ENCODE results near the gene LCAT.

The LCAT gene

GRCh38 chr16:67988675-67989074, 44.8 kb upstream of the LCAT start:
- Histone ChIP-seq H3K9me3 (no peaks in the 10 kb centered on the region), H3K27me3 (no peaks in the 10 kb centered on the region), H3K4me3 (ENCODE audit: low read depth, low read length) (no peak overlapping the region), H3K4me1 (no peaks in the 10 kb centered on the region), H3K36me3 (no peaks in the 10 kb centered on the region)
- TF ChIP-seq, protein P1, sequence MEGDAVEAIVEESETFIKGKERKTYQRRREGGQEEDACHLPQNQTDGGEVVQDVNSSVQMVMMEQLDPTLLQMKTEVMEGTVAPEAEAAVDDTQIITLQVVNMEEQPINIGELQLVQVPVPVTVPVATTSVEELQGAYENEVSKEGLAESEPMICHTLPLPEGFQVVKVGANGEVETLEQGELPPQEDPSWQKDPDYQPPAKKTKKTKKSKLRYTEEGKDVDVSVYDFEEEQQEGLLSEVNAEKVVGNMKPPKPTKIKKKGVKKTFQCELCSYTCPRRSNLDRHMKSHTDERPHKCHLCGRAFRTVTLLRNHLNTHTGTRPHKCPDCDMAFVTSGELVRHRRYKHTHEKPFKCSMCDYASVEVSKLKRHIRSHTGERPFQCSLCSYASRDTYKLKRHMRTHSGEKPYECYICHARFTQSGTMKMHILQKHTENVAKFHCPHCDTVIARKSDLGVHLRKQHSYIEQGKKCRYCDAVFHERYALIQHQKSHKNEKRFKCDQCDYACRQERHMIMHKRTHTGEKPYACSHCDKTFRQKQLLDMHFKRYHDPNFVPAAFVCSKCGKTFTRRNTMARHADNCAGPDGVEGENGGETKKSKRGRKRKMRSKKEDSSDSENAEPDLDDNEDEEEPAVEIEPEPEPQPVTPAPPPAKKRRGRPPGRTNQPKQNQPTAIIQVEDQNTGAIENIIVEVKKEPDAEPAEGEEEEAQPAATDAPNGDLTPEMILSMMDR (IDR thresholded peaks at IDR 0.05; ENCODE audit: low read depth, low read length) = no peak
- DNase-seq = no peak

DNA sequence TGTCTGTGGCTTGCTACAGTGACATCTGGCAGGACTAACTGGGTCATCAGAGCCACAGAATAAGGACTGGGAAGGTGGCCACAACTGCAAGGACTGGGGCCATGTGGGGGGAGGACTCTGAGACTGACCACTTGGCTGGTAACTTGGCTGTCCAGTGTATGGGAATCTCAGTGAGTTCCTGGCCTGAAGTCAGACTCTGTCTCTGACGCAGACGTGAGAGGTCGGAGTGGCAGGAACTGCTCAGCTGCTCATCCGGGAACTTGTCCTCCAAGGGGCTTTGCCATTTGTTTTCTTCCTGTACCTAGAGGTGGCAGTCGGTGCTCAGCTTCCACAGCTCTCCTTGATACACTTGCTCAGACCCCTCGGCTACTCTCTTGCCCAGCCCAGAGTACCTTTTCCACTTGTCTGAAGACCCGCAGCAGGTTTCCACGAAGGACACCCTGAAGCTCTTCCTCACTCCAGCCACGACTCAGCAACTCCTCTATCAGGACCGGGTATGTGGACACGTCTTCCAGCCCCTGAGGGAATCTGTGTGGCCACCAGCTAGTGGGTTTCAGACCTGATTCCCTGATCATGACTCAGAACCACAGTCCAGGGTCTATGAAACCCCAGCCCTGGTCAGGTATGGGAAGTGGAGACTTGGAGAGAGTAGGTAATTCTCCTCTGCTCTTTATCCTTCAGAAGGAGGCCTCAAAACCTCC, 43.7 kb upstream of the LCAT start:
- Histone ChIP-seq H3K4me3 (ENCODE audit: low read depth, low read length) (no peak overlapping the region), H3K27me3 (no peaks in the 10 kb centered on the region), H3K4me1 (no peaks in the 10 kb centered on the region), H3K9me3 (no peaks in the 10 kb centered on the region), H3K36me3 (no peaks in the 10 kb centered on the region)
- TF ChIP-seq, protein P1 (IDR thresholded peaks at IDR 0.05; ENCODE audit: low read depth, low read length) = no peak
- DNase-seq = no peak

- Histone ChIP-seq H3K4me3 (ENCODE audit: low read depth, low read length) (no peak overlapping the region), H3K9me3 (no peaks in the 10 kb centered on the region), H3K36me3 (no peaks in the 10 kb centered on the region), H3K27me3 (no peaks in the 10 kb centered on the region), H3K4me1 (no peaks in the 10 kb centered on the region)
- TF ChIP-seq, protein P1 (IDR thresholded peaks at IDR 0.05; ENCODE audit: low read depth, low read length) = no peak
- no peak for DNase-seq
Measured at GRCh38 chr16:67986949-67987348, 43.0 kb upstream of the LCAT start.

DNA sequence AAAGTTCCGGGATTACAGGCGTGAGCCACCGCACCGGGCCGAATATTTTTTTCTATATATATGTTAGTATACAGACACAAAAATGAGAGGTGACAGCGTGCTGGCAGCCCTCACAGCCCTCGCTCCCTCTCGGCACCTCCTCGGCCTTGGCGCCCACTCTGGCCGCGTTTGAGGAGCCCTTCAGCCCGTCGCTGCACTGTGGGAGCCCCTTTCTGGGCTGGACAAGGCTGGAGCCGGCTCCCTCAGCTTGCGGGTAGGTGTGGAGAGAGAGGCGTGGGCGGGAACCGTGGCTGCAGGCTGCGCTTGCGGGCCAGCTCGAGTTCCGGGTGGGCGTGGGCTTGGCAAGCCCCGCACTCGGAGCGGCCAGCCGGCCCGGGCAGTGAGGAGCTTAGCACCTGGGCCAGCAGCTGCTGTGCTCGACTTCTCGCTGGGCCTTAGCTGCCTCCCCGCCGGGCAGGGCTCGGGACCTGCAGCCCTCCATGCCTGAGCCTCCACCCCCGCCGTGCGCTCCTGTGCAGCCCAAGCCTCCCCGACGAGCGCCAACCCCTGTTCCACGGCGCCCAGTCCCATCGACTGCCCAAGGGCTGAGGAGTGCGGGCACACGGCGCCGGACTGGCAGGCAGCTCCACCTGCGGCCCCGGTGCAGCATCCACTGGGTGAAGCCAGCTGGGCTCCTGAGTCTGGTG, 38.2 kb upstream of the LCAT start:
- no peaks in the 10 kb centered on the region for H3K27me3 ChIP-seq
- no peaks in the 10 kb centered on the region for H3K4me1 ChIP-seq
- no peaks in the 10 kb centered on the region for H3K9me3 ChIP-seq
- no peak for DNase-seq
- TF ChIP-seq, protein P1 (IDR thresholded peaks at IDR 0.05; ENCODE audit: low read depth, low read length) = no peak
- no peaks in the 10 kb centered on the region for H3K36me3 ChIP-seq
- H3K4me3 ChIP-seq (ENCODE audit: low read depth, low read length) = no peak overlapping the region

DNA sequence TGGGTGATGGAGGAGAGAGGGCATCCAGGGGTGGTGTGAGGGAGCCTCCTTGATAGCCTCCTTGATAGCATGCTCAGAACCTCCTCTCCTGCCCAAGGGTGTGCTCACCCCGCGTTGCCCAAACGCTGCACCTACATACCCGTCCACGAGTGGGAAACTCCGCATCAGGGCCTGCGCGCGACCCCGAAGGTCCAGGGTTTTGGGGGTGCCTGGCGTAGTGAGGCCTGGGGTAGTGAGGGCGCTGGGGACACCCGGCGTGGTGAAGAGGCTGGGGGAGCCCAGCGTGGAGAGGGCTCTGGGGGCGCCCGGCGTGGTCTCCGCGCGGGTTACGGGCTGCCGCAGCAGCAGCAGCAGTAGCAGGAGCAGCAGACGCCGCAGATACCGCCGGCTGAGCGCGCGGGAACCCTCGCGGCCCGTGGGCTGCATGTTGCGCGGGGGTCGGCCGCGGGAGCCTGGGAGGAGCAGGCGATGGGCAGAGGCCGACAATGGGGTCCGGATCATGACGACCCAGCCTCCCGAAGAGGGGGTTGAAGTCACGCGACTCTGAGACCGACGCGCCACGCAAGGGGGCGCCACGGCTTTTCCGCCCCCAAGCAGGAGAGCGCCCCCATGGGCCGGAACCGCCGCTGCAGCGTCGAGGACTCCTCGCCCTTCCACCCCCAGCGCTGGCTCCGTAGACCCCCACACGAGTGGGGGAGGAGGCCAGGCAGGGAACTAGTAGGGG, 36.2 kb upstream of the LCAT start, which contains the start of gene DPEP3:
Gene DPEP3 (minus strand): TSS at position 545 of the 724 bp plus-strand sequence. CDS start 119 bp downstream, at position 426.
- DNase-seq = no peak
- TF ChIP-seq, protein P1 (IDR thresholded peaks at IDR 0.05; ENCODE audit: low read depth, low read length) = no peak
- no peaks in the 10 kb centered on the region for H3K36me3 ChIP-seq
- H3K9me3 ChIP-seq = no peaks in the 10 kb centered on the region
- H3K27me3 ChIP-seq = no peaks in the 10 kb centered on the region
- H3K4me3 ChIP-seq (ENCODE audit: low read depth, low read length) = no peak within 1 kb of the TSS
- no peaks in the 10 kb centered on the region for H3K4me1 ChIP-seq
